ENCODE measurements around the gene CEP76.

CEP76 gene

DNA sequence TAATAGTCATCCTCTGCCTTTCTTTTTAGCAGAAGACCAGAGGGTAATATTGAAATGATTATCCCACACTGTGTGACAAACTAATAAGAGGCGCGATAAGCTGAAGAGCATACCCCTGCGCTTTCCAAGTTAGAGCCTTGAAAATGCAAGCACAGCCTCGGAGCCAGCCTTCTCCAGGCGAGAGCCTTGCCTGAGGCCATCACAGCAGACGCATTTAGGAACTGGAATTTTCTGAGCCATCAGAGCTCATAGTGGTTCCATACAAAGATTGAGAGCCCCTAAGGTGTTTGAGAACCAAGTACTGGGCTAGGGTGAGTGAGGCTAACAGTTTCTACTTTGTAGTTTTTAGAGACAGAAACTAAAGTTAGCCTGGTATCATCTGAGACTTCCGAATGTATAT, 20.2 kb upstream of the CEP76 start:
- Histone ChIP-seq H3K23ac (ENCODE audit: low read length in 2 of 2) (no peak overlapping the region), H3K9ac (ENCODE audit: low read length) (no peak overlapping the region), H3K4me1 (ENCODE audit: control insufficient read depth, insufficient read depth, low read depth, low read length) (no peaks in the 10 kb centered on the region), H2BK120ac (ENCODE audit: low read depth, low read length) (peak overlapping the region; percentile 5), H4K91ac (ENCODE audit: low read length) (no peak overlapping the region), H4K8ac (ENCODE audit: low read length) (no peak overlapping the region), H3K14ac (ENCODE audit: low read length in 2 of 2) (no peak overlapping the region), H3K79me1 (replicated peaks; ENCODE audit: low read length, poor library complexity, severe bottlenecking) (peaks cover 5% of the 10 kb centered on the region), H2BK15ac (ENCODE audit: low read depth, poor library complexity, severe bottlenecking) (no peak overlapping the region), H2AK5ac (ENCODE audit: low read length, severe bottlenecking) (no peak overlapping the region), H3K27me3 (ENCODE audit: control insufficient read depth in 1 of 2, insufficient read depth in 1 of 2, low read length in 2 of 2) (no peaks in the 10 kb centered on the region), H3K9me3 (ENCODE audit: control insufficient read depth, low read length) (no peaks in the 10 kb centered on the region), H3K4me3 (ENCODE audit: insufficient read depth in 1 of 2, low read depth in 1 of 2, low read length in 2 of 2) (no peak overlapping the region), H3K36me3 (ENCODE audit: control insufficient read depth in 1 of 2, insufficient read depth in 2 of 2, low read depth in 1 of 2, low read length in 2 of 2) (peaks cover 33 to 85% of the 10 kb centered on the region in 2 experiments), H3K4me2 (ENCODE audit: low read length, poor library complexity, severe bottlenecking) (no peak overlapping the region), H3K27ac (ENCODE audit: low read length, poor library complexity, severe bottlenecking) (no peak overlapping the region), H2AFZ (ENCODE audit: low read depth, low read length) (no peak overlapping the region), H2BK12ac (ENCODE audit: low read length in 2 of 2) (no peak overlapping the region), H2BK5ac (ENCODE audit: low read depth, low read length, poor library complexity, severe bottlenecking) (no peak overlapping the region), H3K18ac (ENCODE audit: low read depth in 1 of 2, low read length in 2 of 2) (no peak overlapping the region), H3K4ac (ENCODE audit: low read depth in 1 of 2, low read length in 2 of 2) (no peak overlapping the region)
- WGBS, result 84% methylated on average over 7 of the region's 7 CpGs
- no peak for DNase-seq

DNA sequence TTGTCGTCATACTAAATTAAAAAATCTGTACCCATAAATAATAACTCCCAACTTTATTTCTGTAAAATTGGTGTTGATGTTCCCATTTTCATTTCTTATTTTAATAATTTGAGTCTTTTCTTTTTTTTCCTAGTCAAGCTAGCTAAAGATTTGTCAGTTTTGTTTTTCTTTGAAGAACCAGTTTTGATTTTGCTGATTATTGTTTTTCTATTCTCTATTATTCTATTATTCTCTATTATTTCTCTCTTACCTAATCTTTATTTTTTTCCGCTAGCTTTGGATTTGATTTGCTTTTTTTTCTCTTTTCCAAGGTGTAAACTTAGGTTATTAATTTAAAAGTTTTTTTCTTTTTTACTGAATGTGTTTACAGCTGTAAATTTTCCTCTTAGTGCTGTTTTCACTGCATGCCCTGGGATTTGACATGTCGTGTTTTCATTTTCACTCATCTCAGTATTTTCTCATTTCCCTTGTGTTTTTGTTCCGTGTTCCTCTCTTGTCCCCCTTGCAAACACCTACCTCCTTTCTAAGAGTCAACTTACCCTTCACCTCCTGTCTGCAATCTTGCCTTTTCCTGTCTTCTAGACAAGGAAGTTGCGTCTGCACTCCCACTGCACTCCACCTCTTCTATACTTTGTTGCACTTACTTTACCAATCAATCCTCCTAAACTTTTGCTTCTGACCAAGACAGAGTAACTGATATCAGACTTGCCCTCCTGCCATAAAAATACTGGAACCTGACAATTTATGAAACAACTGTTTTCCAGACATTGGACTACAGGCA, 19.2 kb upstream of the CEP76 start:
- H2BK15ac ChIP-seq (ENCODE audit: low read depth, poor library complexity, severe bottlenecking), result no peak overlapping the region
- H3K27me3 ChIP-seq (ENCODE audit: control insufficient read depth in 1 of 2, insufficient read depth in 1 of 2, low read length in 2 of 2), result no peaks in the 10 kb centered on the region
- H3K18ac ChIP-seq (ENCODE audit: low read depth in 1 of 2, low read length in 2 of 2), result no peak overlapping the region
- no peak overlapping the region for H2BK12ac ChIP-seq (ENCODE audit: low read length in 2 of 2)
- H4K8ac ChIP-seq (ENCODE audit: low read length), result no peak overlapping the region
- no peak overlapping the region for H2AK5ac ChIP-seq (ENCODE audit: low read length, severe bottlenecking)
- no peak overlapping the region for H2BK120ac ChIP-seq (ENCODE audit: low read depth, low read length)
- no peak overlapping the region for H2AFZ ChIP-seq (ENCODE audit: low read depth, low read length)
- no peak overlapping the region for H2BK5ac ChIP-seq (ENCODE audit: low read depth, low read length, poor library complexity, severe bottlenecking)
- no peaks in the 10 kb centered on the region for H3K4me1 ChIP-seq (ENCODE audit: control insufficient read depth, insufficient read depth, low read depth, low read length)
- H4K91ac ChIP-seq (ENCODE audit: low read length), result no peak overlapping the region
- no peak overlapping the region for H3K4ac ChIP-seq (ENCODE audit: low read depth in 1 of 2, low read length in 2 of 2)
- H3K23ac ChIP-seq (ENCODE audit: low read length in 2 of 2), result no peak overlapping the region
- no peak overlapping the region for H3K4me3 ChIP-seq (ENCODE audit: insufficient read depth in 1 of 2, low read depth in 1 of 2, low read length in 2 of 2)
- peaks cover 29 to 93% of the 10 kb centered on the region in 2 experiments for H3K36me3 ChIP-seq (ENCODE audit: control insufficient read depth in 1 of 2, insufficient read depth in 2 of 2, low read depth in 1 of 2, low read length in 2 of 2)
- H3K4me2 ChIP-seq (ENCODE audit: low read length, poor library complexity, severe bottlenecking), result no peak overlapping the region
- WGBS, result 94% methylated on average over 3 of the region's 5 CpGs
- H3K9me3 ChIP-seq (ENCODE audit: control insufficient read depth, low read length), result no peaks in the 10 kb centered on the region
- no peak overlapping the region for H3K9ac ChIP-seq (ENCODE audit: low read length)
- no peak for DNase-seq
- peaks cover 8% of the 10 kb centered on the region for H3K79me1 ChIP-seq (replicated peaks; ENCODE audit: low read length, poor library complexity, severe bottlenecking)
- H3K14ac ChIP-seq (ENCODE audit: low read length in 2 of 2), result no peak overlapping the region
- no peak overlapping the region for H3K27ac ChIP-seq (ENCODE audit: low read length, poor library complexity, severe bottlenecking)

DNA sequence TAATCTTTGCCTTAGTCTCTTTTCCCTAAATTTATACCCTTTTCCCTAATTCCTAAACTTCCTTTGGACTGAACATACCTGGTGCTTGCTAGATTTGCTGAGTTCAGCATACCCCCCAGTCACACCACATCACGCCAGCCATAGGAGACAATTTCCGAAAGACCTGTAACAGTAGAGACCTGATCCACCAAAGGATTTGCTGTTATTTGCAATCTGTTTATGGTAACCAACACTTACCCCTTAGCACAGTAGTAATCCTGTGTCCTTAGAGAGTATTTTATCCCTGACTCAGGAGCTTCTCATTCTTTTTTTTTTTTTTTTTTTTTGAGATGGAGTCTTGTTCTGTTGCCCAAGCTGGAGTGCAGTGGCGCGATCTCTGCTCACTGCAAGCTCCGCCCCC, 8.9 kb upstream of the CEP76 start:
- Histone ChIP-seq H3K4me3 (ENCODE audit: insufficient read depth in 1 of 2, low read depth in 1 of 2, low read length in 2 of 2) (no peak overlapping the region), H3K4ac (ENCODE audit: low read depth in 1 of 2, low read length in 2 of 2) (no peak overlapping the region), H2BK5ac (ENCODE audit: low read depth, low read length, poor library complexity, severe bottlenecking) (no peak overlapping the region), H3K23ac (ENCODE audit: low read length in 2 of 2) (no peak overlapping the region), H4K91ac (ENCODE audit: low read length) (no peak overlapping the region), H3K4me1 (ENCODE audit: control insufficient read depth, insufficient read depth, low read depth, low read length) (no peaks in the 10 kb centered on the region), H3K27me3 (ENCODE audit: control insufficient read depth in 1 of 2, insufficient read depth in 1 of 2, low read length in 2 of 2) (no peaks in the 10 kb centered on the region), H2BK120ac (ENCODE audit: low read depth, low read length) (no peak overlapping the region), H3K9ac (ENCODE audit: low read length) (no peak overlapping the region), H3K79me1 (replicated peaks; ENCODE audit: low read length, poor library complexity, severe bottlenecking) (peaks cover 22% of the 10 kb centered on the region), H2AFZ (ENCODE audit: low read depth, low read length) (no peak overlapping the region), H3K4me2 (ENCODE audit: low read length, poor library complexity, severe bottlenecking) (no peak overlapping the region), H3K14ac (ENCODE audit: low read length in 2 of 2) (no peak overlapping the region), H4K8ac (ENCODE audit: low read length) (no peak overlapping the region), H2BK15ac (ENCODE audit: low read depth, poor library complexity, severe bottlenecking) (no peak overlapping the region), H2AK5ac (ENCODE audit: low read length, severe bottlenecking) (no peak overlapping the region), H3K9me3 (ENCODE audit: control insufficient read depth, low read length) (no peaks in the 10 kb centered on the region), H3K27ac (ENCODE audit: low read length, poor library complexity, severe bottlenecking) (no peak overlapping the region), H3K36me3 (ENCODE audit: control insufficient read depth in 1 of 2, insufficient read depth in 2 of 2, low read depth in 1 of 2, low read length in 2 of 2) (peaks cover 48 to 75% of the 10 kb centered on the region in 2 experiments), H3K18ac (ENCODE audit: low read depth in 1 of 2, low read length in 2 of 2) (no peak overlapping the region), H2BK12ac (ENCODE audit: low read length in 2 of 2) (no peak overlapping the region)
- DNase-seq, result no peak
- WGBS, result 100% methylated on average over 5 of the region's 5 CpGs

DNA sequence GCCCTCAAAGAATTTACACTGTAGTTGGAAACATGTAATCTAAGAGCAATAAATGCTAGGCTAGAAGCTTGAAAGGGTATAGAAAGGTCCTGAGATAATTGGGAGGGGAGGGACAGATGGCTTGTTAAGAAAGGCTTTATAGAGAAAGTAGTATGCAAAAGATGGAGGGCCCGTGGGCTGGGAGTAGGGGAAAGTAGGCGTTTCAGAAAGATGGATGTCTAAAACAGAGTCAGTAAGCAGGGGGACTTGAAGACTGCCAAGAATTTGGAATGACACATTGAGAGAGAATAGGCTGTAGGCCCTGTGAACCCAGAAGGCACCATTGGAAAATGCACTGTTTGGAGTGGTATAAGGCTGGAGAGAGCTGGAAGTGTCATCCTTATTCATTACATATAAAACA, 1.1 kb upstream of the CEP76 start:
- peak; percentile 33 for DNase-seq
- Histone ChIP-seq H3K79me1 (replicated peaks; ENCODE audit: low read length, poor library complexity, severe bottlenecking) (peaks cover 9% of the 10 kb centered on the region), H3K4me2 (ENCODE audit: low read length, poor library complexity, severe bottlenecking) (peak overlapping the region; percentile 82), H4K8ac (ENCODE audit: low read length) (no peak overlapping the region), H3K23ac (ENCODE audit: low read length in 2 of 2) (no peak overlapping the region), H2BK120ac (ENCODE audit: low read depth, low read length) (no peak overlapping the region), H2AK5ac (ENCODE audit: low read length, severe bottlenecking) (no peak overlapping the region), H4K91ac (ENCODE audit: low read length) (no peak overlapping the region), H3K27ac (ENCODE audit: low read length, poor library complexity, severe bottlenecking) (no peak overlapping the region), H3K9me3 (ENCODE audit: control insufficient read depth, low read length) (no peaks in the 10 kb centered on the region), H3K9ac (ENCODE audit: low read length) (peak overlapping the region; percentile 95), H3K27me3 (ENCODE audit: control insufficient read depth in 1 of 2, insufficient read depth in 1 of 2, low read length in 2 of 2) (no peaks in the 10 kb centered on the region), H3K18ac (ENCODE audit: low read depth in 1 of 2, low read length in 2 of 2) (no peak overlapping the region), H3K4me3 (ENCODE audit: insufficient read depth in 1 of 2, low read depth in 1 of 2, low read length in 2 of 2) (peak overlapping the region in 1 of 2 experiments; percentile 90), H3K4me1 (ENCODE audit: control insufficient read depth, insufficient read depth, low read depth, low read length) (no peaks in the 10 kb centered on the region), H3K14ac (ENCODE audit: low read length in 2 of 2) (no peak overlapping the region), H2BK12ac (ENCODE audit: low read length in 2 of 2) (no peak overlapping the region), H2BK15ac (ENCODE audit: low read depth, poor library complexity, severe bottlenecking) (no peak overlapping the region), H3K4ac (ENCODE audit: low read depth in 1 of 2, low read length in 2 of 2) (no peak overlapping the region), H3K36me3 (ENCODE audit: control insufficient read depth in 1 of 2, insufficient read depth in 2 of 2, low read depth in 1 of 2, low read length in 2 of 2) (peaks cover 9 to 32% of the 10 kb centered on the region in 2 experiments), H2AFZ (ENCODE audit: low read depth, low read length) (no peak overlapping the region), H2BK5ac (ENCODE audit: low read depth, low read length, poor library complexity, severe bottlenecking) (no peak overlapping the region)
- 18% methylated on average over 2 of the region's 2 CpGs for WGBS

All from mesenchymal stem cell (in vitro differentiated cells and primary cell).